GM10248 (cell line): ENCODE data around the gene LPAR5.
"Not testable (repeated sequence)": the region's sequence is repeated elsewhere in the genome, so short reads cannot be mapped to it uniquely, and the experiment has no call there.

Experiments used
- CTCF ChIA-PET: fragments of 300-600 bp; sonication (Branson Sonifier 250); formaldehyde crosslinking; extraction: SDS; loops from one replicate; lab custom pipeline; 2021; ENCODE audit warnings: antibody characterized with exemption; lab: Yijun Ruan, JAX
- POLR2A ChIA-PET: fragments of 350-650 bp; sonication (Branson Sonifier 250); formaldehyde crosslinking; extraction: SDS; loops from one replicate; lab custom pipeline; 2020; ENCODE audit warnings: antibody characterized with exemption; lab: Yijun Ruan, JAX
- DNase-seq: peaks from one replicate; pipeline ENCODE4 v3.0.0; 2012; ENCODE audit errors: extremely low spot score
- CTCF ChIP-seq: IDR thresholded peaks from 2 replicates; pipeline ENCODE4 v1.5.1; 2012; ENCODE audit warnings: mild to moderate bottlenecking, low read depth; ENCODE audit errors: extremely low read depth, missing control alignments, control extremely low read depth

LPAR5 gene

DNA sequence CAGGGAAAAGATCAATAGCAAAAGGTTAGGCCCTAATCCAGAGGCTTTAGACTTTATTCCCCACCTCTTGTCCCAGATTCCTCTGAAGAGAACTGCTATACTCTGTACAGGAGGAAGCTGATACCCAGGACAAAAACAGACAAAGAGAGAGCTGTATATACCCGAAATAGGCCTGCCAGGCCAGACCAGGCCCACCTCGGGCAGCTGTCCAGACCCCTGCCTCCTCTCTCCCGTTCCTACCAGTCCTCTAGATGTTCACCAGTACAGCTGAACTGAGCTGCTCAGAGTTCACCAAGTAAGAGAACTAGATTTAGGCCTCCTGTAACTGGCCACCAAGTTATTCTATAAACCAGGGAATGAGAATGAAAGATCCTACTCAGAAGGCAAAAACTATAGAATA, 33.2 kb downstream of the LPAR5 start:
- CTCF ChIA-PET: interaction anchor here (0.8 to 2.7 kb wide), 10 partner anchors 11 to 269 kb away, joined by 3 to 11 read pairs (median 4); no protein-coding TSS in a partner anchor
- POLR2A ChIA-PET: interaction anchor here (0.6 kb wide), 1 partner anchor 27 kb away, joined by 3 read pairs; no protein-coding TSS in a partner anchor
- no peak for TF ChIP-seq CTCF
- no peak for DNase-seq

- ChIA-PET CTCF (interaction anchor here (0.9 to 2.9 kb wide), 4 partner anchors 12 to 31 kb away, joined by 3 to 10 read pairs (median 4); partner anchors contain the start of gene NOP2), POLR2A (interaction anchor here (0.6 to 1.9 kb wide), 7 partner anchors 8 to 57 kb away, joined by 3 to 13 read pairs (median 4); no protein-coding TSS in a partner anchor)
- not testable (repeated sequence) for DNase-seq
Measured at GRCh38 chr12:6595673-6596072, 40.1 kb downstream of the LPAR5 start.

DNA sequence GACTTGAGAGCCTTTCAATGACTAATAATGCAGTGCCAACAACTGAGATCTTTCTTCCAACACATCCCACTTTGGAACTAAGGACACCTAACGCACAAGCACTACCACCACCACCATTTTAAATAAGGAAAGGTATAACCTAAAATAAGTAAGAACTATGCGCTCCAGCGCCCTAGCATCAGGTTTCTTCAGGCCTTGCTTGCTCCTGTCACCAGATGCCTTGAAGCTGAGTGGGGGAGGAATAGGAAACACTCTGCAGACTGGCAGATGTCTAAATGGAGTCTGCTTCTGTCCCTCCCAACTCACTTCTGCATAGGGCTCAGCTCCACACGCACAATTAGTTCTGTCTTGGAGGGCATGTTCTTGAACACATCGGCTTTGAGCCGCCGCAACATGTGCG, 43.7 kb downstream of the LPAR5 start:
- ChIA-PET CTCF (interaction anchor here (1.0 to 2.0 kb wide), 2 partner anchors 15 to 22 kb away, joined by 3 to 9 read pairs; no protein-coding TSS in a partner anchor), POLR2A (no interaction called here)
- no peak for TF ChIP-seq CTCF
- DNase-seq: no peak

DNA sequence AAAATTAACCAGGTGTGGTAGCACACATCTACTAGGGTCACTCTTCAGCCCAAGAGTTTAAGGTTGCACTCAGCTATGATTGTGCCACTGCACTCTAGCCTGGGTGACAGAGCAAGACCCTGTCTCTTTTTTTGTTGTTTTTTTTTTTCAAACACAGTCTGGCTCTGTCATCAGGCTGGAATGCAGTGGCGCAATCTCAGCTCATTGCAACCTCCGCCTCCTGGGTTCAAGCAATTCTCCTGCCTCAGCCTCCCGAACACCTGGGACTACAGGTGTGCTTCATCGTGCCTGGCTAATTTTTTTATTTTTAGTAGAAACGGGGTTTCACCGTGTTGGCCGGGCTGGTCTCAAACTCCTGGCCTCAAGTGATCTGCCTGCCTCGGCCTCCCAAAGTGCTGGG, 49.2 kb downstream of the LPAR5 start:
- not testable (repeated sequence) for DNase-seq
- CTCF ChIA-PET: interaction anchor here (1.3 to 2.6 kb wide), 4 partner anchors 10 to 16 kb away, joined by 4 to 9 read pairs (median 6); no protein-coding TSS in a partner anchor
- POLR2A ChIA-PET: interaction anchor here (0.6 kb wide), 1 partner anchor 10 kb away, joined by 4 read pairs; no protein-coding TSS in a partner anchor

DNA sequence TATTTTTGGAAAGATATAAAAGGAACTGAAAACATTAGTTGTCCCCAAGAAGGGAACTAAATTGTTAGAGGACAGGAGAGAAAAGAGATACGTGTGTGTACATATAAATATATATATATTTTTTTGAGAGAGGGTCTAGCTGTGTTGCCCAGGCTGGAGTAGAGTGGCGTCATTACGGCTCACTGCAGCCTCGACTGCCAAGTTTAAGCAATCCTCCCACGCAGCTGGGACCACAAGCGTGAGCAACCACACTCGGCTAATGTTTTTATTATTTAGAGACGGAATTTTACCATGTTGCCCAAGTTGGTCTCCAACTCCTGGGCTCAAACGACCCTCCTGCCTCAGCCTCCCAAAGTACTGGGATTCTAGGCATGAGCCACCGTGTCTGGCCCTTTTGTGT, 51.5 kb downstream of the LPAR5 start:
- no peak for DNase-seq
- TF ChIP-seq CTCF: no peak
- CTCF ChIA-PET: interaction anchor here (1.0 to 2.4 kb wide), 4 partner anchors 13 to 182 kb away, joined by 3 to 9 read pairs (median 4); no protein-coding TSS in a partner anchor
- POLR2A ChIA-PET: no interaction called here

DNA sequence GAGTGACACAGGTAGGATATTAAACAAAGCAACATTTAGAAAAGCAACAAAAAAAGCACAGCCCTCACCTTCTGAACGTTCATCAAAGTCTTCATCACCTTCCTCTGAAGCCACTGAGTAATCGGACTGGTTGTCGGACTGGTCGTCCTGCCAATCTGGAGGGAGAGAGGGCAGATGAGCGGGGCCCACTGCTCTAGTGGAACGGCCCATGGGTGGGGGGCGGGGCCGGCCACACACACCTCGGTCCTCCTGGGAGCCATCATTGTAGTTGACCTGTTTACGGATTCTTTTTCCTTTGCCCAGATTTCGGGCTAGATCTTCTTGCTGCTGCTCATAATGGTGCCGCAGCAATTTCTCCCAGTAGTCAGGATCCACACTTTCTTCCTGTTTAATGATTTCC, 52.8 kb downstream of the LPAR5 start:
- ChIA-PET POLR2A (interaction anchor here (1.6 kb wide), 1 partner anchor 14 kb away, joined by 3 read pairs; no protein-coding TSS in a partner anchor), CTCF (interaction anchor here (0.7 to 2.1 kb wide), 4 partner anchors 10 to 30 kb away, joined by 3 to 6 read pairs (median 4); no protein-coding TSS in a partner anchor)
- no peak for DNase-seq
- no peak for TF ChIP-seq CTCF

DNA sequence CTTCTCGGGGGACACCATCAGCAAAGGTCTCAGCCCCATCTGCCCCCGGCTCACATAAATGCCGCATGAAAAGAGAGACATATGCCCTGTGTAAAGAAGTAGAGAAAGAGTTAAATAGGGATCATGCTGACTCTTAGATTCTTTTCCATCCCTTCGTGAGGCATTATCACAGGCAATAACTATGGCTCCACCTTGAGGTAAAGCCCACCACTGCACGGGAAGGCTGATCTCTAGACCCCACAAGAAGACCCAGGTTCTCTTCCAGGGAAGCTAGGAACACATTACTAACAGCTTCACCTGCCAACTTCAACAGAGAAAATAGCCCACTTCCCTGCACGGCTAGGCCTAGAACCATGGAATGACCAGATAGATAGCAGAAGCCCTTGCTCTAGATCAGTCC, 53.6 kb downstream of the LPAR5 start:
- ChIA-PET POLR2A (interaction anchor here (1.6 kb wide), 1 partner anchor 15 kb away, joined by 3 read pairs; no protein-coding TSS in a partner anchor), CTCF (interaction anchor here (1.1 to 2.1 kb wide), 4 partner anchors 9 to 19 kb away, joined by 3 to 6 read pairs (median 4); no protein-coding TSS in a partner anchor)
- peak; percentile 13 for TF ChIP-seq CTCF
- DNase-seq: no peak
